Measurements from ENCODE around the gene CD3D.

DNA sequence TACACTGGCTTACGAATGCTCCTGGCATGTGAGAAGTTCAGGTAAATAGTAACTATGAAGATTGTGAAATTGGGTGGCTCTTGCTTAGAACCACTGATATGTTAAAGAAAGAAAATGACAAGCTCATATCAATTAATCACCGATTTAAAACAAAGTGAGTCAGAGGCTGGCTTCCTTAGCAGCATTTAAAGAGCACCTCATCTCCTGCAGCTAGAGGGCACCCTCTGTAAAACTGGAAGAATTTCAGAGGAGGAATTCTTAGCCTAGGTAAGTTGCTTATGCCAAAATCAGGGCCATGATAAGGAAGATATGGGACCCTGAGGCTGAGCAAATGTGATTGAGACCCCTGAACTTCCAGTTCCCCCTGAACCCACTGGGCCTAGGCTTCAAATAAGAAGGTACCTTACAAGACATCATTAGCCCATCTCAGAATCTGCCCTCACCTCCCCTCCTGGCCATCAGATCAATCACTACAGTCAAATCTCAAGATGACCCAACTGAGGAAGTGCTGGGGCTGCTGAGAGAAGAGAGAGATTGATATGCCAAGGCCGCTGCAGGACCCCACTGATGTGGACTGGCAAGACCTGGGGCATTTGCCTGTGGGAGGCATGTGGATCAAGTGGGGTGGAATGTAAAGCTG lies 46.6 kb downstream of the CD3D start:
- TF ChIP-seq POLR2AphosphoS5 (IDR thresholded peaks at IDR 0.05; ENCODE audit: low read depth, low read length): no peak
- TF ChIP-seq, protein P1, sequence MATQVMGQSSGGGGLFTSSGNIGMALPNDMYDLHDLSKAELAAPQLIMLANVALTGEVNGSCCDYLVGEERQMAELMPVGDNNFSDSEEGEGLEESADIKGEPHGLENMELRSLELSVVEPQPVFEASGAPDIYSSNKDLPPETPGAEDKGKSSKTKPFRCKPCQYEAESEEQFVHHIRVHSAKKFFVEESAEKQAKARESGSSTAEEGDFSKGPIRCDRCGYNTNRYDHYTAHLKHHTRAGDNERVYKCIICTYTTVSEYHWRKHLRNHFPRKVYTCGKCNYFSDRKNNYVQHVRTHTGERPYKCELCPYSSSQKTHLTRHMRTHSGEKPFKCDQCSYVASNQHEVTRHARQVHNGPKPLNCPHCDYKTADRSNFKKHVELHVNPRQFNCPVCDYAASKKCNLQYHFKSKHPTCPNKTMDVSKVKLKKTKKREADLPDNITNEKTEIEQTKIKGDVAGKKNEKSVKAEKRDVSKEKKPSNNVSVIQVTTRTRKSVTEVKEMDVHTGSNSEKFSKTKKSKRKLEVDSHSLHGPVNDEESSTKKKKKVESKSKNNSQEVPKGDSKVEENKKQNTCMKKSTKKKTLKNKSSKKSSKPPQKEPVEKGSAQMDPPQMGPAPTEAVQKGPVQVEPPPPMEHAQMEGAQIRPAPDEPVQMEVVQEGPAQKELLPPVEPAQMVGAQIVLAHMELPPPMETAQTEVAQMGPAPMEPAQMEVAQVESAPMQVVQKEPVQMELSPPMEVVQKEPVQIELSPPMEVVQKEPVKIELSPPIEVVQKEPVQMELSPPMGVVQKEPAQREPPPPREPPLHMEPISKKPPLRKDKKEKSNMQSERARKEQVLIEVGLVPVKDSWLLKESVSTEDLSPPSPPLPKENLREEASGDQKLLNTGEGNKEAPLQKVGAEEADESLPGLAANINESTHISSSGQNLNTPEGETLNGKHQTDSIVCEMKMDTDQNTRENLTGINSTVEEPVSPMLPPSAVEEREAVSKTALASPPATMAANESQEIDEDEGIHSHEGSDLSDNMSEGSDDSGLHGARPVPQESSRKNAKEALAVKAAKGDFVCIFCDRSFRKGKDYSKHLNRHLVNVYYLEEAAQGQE (IDR thresholded peaks at IDR 0.05; ENCODE audit: insufficient read depth in 1 of 2, low read depth in 2 of 2, low read length in 2 of 2): no peak
- no peak for TF ChIP-seq SIN3A (IDR thresholded peaks at IDR 0.05; ENCODE audit: borderline replicate concordance, insufficient read depth, low read length)
- no peak for TF ChIP-seq FOXP2 (optimal IDR thresholded peaks at IDR 0.05; ENCODE audit: borderline replicate concordance, extremely low read depth, extremely low read length, insufficient read depth)
- no peak for TF ChIP-seq TAF1 (IDR thresholded peaks at IDR 0.05; ENCODE audit: borderline replicate concordance, insufficient read depth, low read length)

Data from PFSK-1 (cell line).